Prostate gland (tissue), 2 donors: ENCODE data around the gene SFMBT1.

Experiments used
- CTCF ChIP-seq, 4 experiments: fragments of 200-600 bp in 2 of 4; fragments of 450-650 bp in 2 of 4; sonication (generic) in 2 of 4; IDR thresholded peaks; 1 replicate in 3 of 4; 2 replicates in 1 of 4; pipeline ENCODE4 v1.5.1; 2016 to 2019; ENCODE audit warnings: antibody characterized with exemption in 4 of 4, mild to moderate bottlenecking in 2 of 4, moderate library complexity in 2 of 4
- POLR2A ChIP-seq: fragments of 450-650 bp; IDR thresholded peaks from one replicate; pipeline ENCODE4 v1.6.1; 2016; ENCODE audit warnings: antibody characterized with exemption, mild to moderate bottlenecking
- POLR2AphosphoS5 ChIP-seq: sonication (generic); formaldehyde crosslinking; IDR thresholded peaks from one replicate; pipeline ENCODE4 v1.6.1; 2017; ENCODE audit warnings: antibody characterized with exemption

GRCh38 chr3:52881871-52882270, 164.0 kb downstream of the SFMBT1 start:
- TF ChIP-seq CTCF (IDR thresholded peaks at IDR 0.05): no peak
- TF ChIP-seq POLR2A: no peak
- TF ChIP-seq POLR2AphosphoS5: no peak
